ENCODE results near the gene PRLR. TPM values are rescaled to one million over a fixed set of nuclear protein-coding genes. Genes with fewer than 3 reads are reported as not detected.

Gene PRLR
- total RNA-seq, 1 experiment from 2014 or later = 2.5 TPM

DNA sequence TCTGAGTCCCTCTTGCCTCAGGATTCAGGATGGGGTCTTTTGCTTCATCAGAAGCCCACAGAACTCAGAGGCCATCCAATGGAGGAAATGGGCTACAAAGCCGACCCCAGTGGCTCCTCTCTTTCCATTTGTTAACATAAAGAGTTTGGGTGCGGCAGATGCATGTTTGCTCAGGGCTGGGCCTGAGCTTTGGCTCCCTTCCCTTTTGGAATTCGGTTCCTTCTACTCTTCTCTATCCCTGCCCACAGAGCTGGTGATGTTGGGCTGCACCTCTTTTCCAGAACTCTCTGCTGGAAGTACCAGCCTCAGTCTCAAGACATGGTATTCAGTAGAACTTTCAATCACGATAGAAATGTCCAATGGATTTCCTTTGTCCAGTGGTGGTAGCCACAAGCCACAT, 115.6 kb downstream of the PRLR start:
- Histone ChIP-seq H3K14ac (ENCODE audit: insufficient read depth, low read length) (no peak overlapping the region), H3K23ac (ENCODE audit: insufficient read length, low read depth, low read length) (no peak overlapping the region), H3K27me3 (ENCODE audit: insufficient read depth, low read length) (no peaks in the 10 kb centered on the region), H2AFZ (ENCODE audit: low read length) (no peak overlapping the region), H3K18ac (ENCODE audit: insufficient read length, low read depth, low read length) (no peak overlapping the region), H3K23me2 (ENCODE audit: insufficient read length, low read depth, low read length, poor library complexity, severe bottlenecking) (no peaks in the 10 kb centered on the region), H2BK12ac (ENCODE audit: insufficient read length, low read depth, low read length) (no peak overlapping the region), H3K9me3 (ENCODE audit: control insufficient read depth, low read depth, low read length) (no peaks in the 10 kb centered on the region), H3K56ac (ENCODE audit: insufficient read length, low read depth, low read length) (no peak overlapping the region), H4K5ac (ENCODE audit: insufficient read length, low read depth, low read length) (no peak overlapping the region), H3K79me2 (ENCODE audit: insufficient read depth, low read length) (no peaks in the 10 kb centered on the region), H2BK120ac (ENCODE audit: low read depth, low read length, poor library complexity, severe bottlenecking) (no peak overlapping the region), H3K9ac (ENCODE audit: extremely low read depth, insufficient read length, low read length) (no peak overlapping the region), H2BK20ac (ENCODE audit: low read depth, low read length, poor library complexity, severe bottlenecking) (no peak overlapping the region), H3K27ac (ENCODE audit: insufficient read length, low read depth, low read length) (no peak overlapping the region), H4K20me1 (ENCODE audit: control insufficient read depth, insufficient read depth, insufficient read length) (no peaks in the 10 kb centered on the region), H4K91ac (ENCODE audit: insufficient read length, low read depth, low read length) (no peak overlapping the region), H3K79me1 (ENCODE audit: insufficient read depth, low read depth, low read length, poor library complexity, severe bottlenecking) (no peaks in the 10 kb centered on the region), H3K4me1 (ENCODE audit: insufficient read depth, low read length) (peaks cover 3% of the 10 kb centered on the region; the same call in 1 of the 2 replicates), H2BK5ac (ENCODE audit: insufficient read length, low read length) (no peak overlapping the region), H3T11ph (ENCODE audit: low read length) (no peak overlapping the region), H4K8ac (replicated peaks; ENCODE audit: insufficient read length, low read depth, low read length) (no peak overlapping the region), H3K4ac (ENCODE audit: low read depth, low read length) (no peak overlapping the region), H2AK5ac (ENCODE audit: insufficient read length, low read length) (no peak overlapping the region), H3K4me2 (ENCODE audit: insufficient read depth, insufficient read length, low read length) (no peak overlapping the region), H2BK15ac (ENCODE audit: low read depth, low read length) (no peak overlapping the region)
- H3K27ac Mint-ChIP-seq = no peak overlapping the region
- peaks cover 0 to 3% (median 0%) of the 10 kb centered on the region in 3 experiments; a peak in 2 of 7 replicates for H3K36me3 Mint-ChIP-seq (ENCODE audit: insufficient read depth in 1 of 3, low read depth in 3 of 3)
- TF ChIP-seq, protein P1, sequence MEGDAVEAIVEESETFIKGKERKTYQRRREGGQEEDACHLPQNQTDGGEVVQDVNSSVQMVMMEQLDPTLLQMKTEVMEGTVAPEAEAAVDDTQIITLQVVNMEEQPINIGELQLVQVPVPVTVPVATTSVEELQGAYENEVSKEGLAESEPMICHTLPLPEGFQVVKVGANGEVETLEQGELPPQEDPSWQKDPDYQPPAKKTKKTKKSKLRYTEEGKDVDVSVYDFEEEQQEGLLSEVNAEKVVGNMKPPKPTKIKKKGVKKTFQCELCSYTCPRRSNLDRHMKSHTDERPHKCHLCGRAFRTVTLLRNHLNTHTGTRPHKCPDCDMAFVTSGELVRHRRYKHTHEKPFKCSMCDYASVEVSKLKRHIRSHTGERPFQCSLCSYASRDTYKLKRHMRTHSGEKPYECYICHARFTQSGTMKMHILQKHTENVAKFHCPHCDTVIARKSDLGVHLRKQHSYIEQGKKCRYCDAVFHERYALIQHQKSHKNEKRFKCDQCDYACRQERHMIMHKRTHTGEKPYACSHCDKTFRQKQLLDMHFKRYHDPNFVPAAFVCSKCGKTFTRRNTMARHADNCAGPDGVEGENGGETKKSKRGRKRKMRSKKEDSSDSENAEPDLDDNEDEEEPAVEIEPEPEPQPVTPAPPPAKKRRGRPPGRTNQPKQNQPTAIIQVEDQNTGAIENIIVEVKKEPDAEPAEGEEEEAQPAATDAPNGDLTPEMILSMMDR (conservative IDR thresholded peaks at IDR 0.05) = no peak
- no peak overlapping the region for H3K4me3 Mint-ChIP-seq
- DNase-seq = no peak
- WGBS (ENCODE audit: extremely low coverage, insufficient read length, low lambda C conversion rate) = no CpG with 5 or more reads among the region's 4 CpGs
- peaks cover 3% of the 10 kb centered on the region; the same call in 1 of the 2 replicates for H3K27me3 Mint-ChIP-seq (ENCODE audit: low read depth)
- no peaks in the 10 kb centered on the region; a peak in 2 of 5 replicates for H3K9me3 Mint-ChIP-seq
- H3K4me1 Mint-ChIP-seq = peaks cover 9 to 10% of the 10 kb centered on the region in 2 experiments
